DND-41 (cell line): Measurements from ENCODE around the gene NBPF26.
"Not testable (repeated sequence)": the region's sequence is repeated elsewhere in the genome, so short reads cannot be mapped to it uniquely, and the experiment has no call there.

ENCODE experiments used
- ATAC-seq: fragments of 200-7000 bp; cut with Tn5 transposase; 3 replicates; pipeline ENCODE4 v1.9.1; 2021; ENCODE audit warnings: low read depth; ENCODE audit not compliant: insufficient read depth
- DNase-seq: peaks from one replicate; pipeline ENCODE4 v3.0.0-alpha.2; 2020
- H2AFZ ChIP-seq: 2 replicates; pipeline ENCODE4 v1.6.0; 2012; ENCODE audit warnings: low read depth, low read length
- H3K27ac ChIP-seq: 2 replicates; pipeline ENCODE4 v1.5.1; 2012; ENCODE audit warnings: low read length, inconsistent platforms
- H3K27me3 ChIP-seq: fragments of 200-600 bp; sonication (generic); 2 replicates; pipeline ENCODE4 v1.6.0; 2012; ENCODE audit warnings: low read length, mild to moderate bottlenecking, inconsistent platforms; ENCODE audit not compliant: insufficient read depth, poor library complexity
- H3K36me3 ChIP-seq: 2 replicates; pipeline ENCODE4 v1.5.1; 2012; ENCODE audit warnings: low read length, inconsistent platforms; ENCODE audit not compliant: insufficient read depth
- H3K4me1 ChIP-seq: 2 replicates; pipeline ENCODE4 v1.5.1; 2012; ENCODE audit warnings: mild to moderate bottlenecking, low read length; ENCODE audit not compliant: insufficient read depth
- H3K4me2 ChIP-seq: 2 replicates; pipeline ENCODE4 v1.6.0; 2012; ENCODE audit warnings: mild to moderate bottlenecking, moderate library complexity, low read length, inconsistent platforms; ENCODE audit not compliant: insufficient read depth
- H3K4me3 ChIP-seq, 2 experiments: fragments of 200-600 bp in 1 of 2; shearing (Covaris generic) in 1 of 2; 2 replicates each; pipeline ENCODE4 v1.5.1; 2012 to 2016; ENCODE audit warnings: inconsistent platforms in 2 of 2, low read length in 2 of 2, mild to moderate bottlenecking in 2 of 2, low read depth in 1 of 2, moderate library complexity in 1 of 2
- H3K79me2 ChIP-seq: 2 replicates; pipeline ENCODE4 v1.6.0; 2012; ENCODE audit warnings: low read length, inconsistent platforms; ENCODE audit not compliant: insufficient read depth
- H3K9ac ChIP-seq: 2 replicates; pipeline ENCODE4 v1.6.0; 2012; ENCODE audit warnings: low read depth, mild to moderate bottlenecking, inconsistent platforms, low read length, moderate library complexity
- H3K9me3 ChIP-seq: 2 replicates; pipeline ENCODE4 v1.5.1; 2012; ENCODE audit warnings: low read length, moderate library complexity, mild to moderate bottlenecking, inconsistent platforms; ENCODE audit not compliant: insufficient read depth, severe bottlenecking
- H4K20me1 ChIP-seq: 2 replicates; pipeline ENCODE4 v1.6.0; 2012; ENCODE audit warnings: low read length; ENCODE audit not compliant: insufficient read depth
- CTCF ChIP-seq: IDR thresholded peaks from 2 replicates; pipeline ENCODE4 v1.5.1; 2012; ENCODE audit warnings: borderline replicate concordance, low read length, moderate library complexity, mild to moderate bottlenecking; ENCODE audit not compliant: poor library complexity, severe bottlenecking; ENCODE audit errors: extremely low read depth

The NBPF26 gene

GRCh38 chr1:120724507-120724906 lies 762 bp downstream of the NBPF26 start:
- not testable (repeated sequence) for ATAC-seq, H3K27ac ChIP-seq, H3K4me1 ChIP-seq, H2AFZ ChIP-seq, H4K20me1 ChIP-seq, H3K36me3 ChIP-seq, H3K9me3 ChIP-seq, H3K79me2 ChIP-seq, H3K27me3 ChIP-seq
- peak; percentile 27 for DNase-seq
- peak overlapping the region; percentile 66 for H3K9ac ChIP-seq
- H3K4me3 ChIP-seq: peak overlapping the region; percentile 57 to 76; a peak in 3 of 4 replicates
- peak overlapping the region; percentile 81 for H3K4me2 ChIP-seq

GRCh38 chr1:120728811-120729210 lies 5.1 kb downstream of the NBPF26 start:
- not testable (repeated sequence) for H3K4me1 ChIP-seq, H4K20me1 ChIP-seq, H3K9me3 ChIP-seq, H3K79me2 ChIP-seq, H3K9ac ChIP-seq, H3K27me3 ChIP-seq, H3K36me3 ChIP-seq, H3K4me2 ChIP-seq, DNase-seq, ATAC-seq, H3K4me3 ChIP-seq, H2AFZ ChIP-seq, H3K27ac ChIP-seq

- not testable (repeated sequence) for H3K79me2 ChIP-seq, H3K9me3 ChIP-seq, H2AFZ ChIP-seq, ATAC-seq, H3K27ac ChIP-seq, H3K4me1 ChIP-seq, H3K4me3 ChIP-seq, H3K27me3 ChIP-seq, H4K20me1 ChIP-seq, H3K4me2 ChIP-seq, H3K36me3 ChIP-seq, H3K9ac ChIP-seq
- DNase-seq: peak; percentile 19
Measured at GRCh38 chr1:120769090-120769489, 45.3 kb downstream of the NBPF26 start.

- H3K4me2 ChIP-seq, H3K4me1 ChIP-seq, H3K27me3 ChIP-seq, H3K27ac ChIP-seq, ATAC-seq, DNase-seq, H3K9ac ChIP-seq, H3K9me3 ChIP-seq, H3K4me3 ChIP-seq, H3K36me3 ChIP-seq, H4K20me1 ChIP-seq, H2AFZ ChIP-seq, H3K79me2 ChIP-seq: not testable (repeated sequence)
Measured at GRCh38 chr1:120805452-120805851, 81.7 kb downstream of the NBPF26 start.

- H3K9ac ChIP-seq, H3K27ac ChIP-seq, H2AFZ ChIP-seq, H3K4me2 ChIP-seq, H3K9me3 ChIP-seq, H4K20me1 ChIP-seq, H3K4me3 ChIP-seq, ATAC-seq, H3K36me3 ChIP-seq, H3K4me1 ChIP-seq, H3K79me2 ChIP-seq, H3K27me3 ChIP-seq: not testable (repeated sequence)
- DNase-seq: peak; percentile 18
- peak; percentile 45 for TF ChIP-seq CTCF
Measured at GRCh38 chr1:120811822-120812221, 88.1 kb downstream of the NBPF26 start.

GRCh38 chr1:120825051-120825450 lies 101.3 kb downstream of the NBPF26 start:
- not testable (repeated sequence) for H3K36me3 ChIP-seq, H3K4me2 ChIP-seq, H3K79me2 ChIP-seq, H4K20me1 ChIP-seq, H2AFZ ChIP-seq, H3K9me3 ChIP-seq, H3K9ac ChIP-seq, H3K4me1 ChIP-seq, DNase-seq, H3K27me3 ChIP-seq, H3K4me3 ChIP-seq, H3K27ac ChIP-seq, ATAC-seq

GRCh38 chr1:120826623-120827022 lies 102.9 kb downstream of the NBPF26 start:
- not testable (repeated sequence) for ATAC-seq

GRCh38 chr1:120844186-120844944 lies 120.6 kb downstream of the NBPF26 start:
- not testable (repeated sequence) for H3K9me3 ChIP-seq, H3K27me3 ChIP-seq, H3K9ac ChIP-seq, H3K27ac ChIP-seq, H2AFZ ChIP-seq, H3K36me3 ChIP-seq, H3K79me2 ChIP-seq, H4K20me1 ChIP-seq, H3K4me3 ChIP-seq, DNase-seq, H3K4me2 ChIP-seq, H3K4me1 ChIP-seq, ATAC-seq

More at GRCh38 chr1:120826623-120827022, 102.9 kb downstream of the NBPF26 start:
- not testable (repeated sequence) for H3K27me3 ChIP-seq, H3K4me1 ChIP-seq, H4K20me1 ChIP-seq, H3K27ac ChIP-seq, H3K4me2 ChIP-seq, H3K9me3 ChIP-seq, H3K79me2 ChIP-seq, H2AFZ ChIP-seq, H3K9ac ChIP-seq, H3K4me3 ChIP-seq, H3K36me3 ChIP-seq, DNase-seq
